ENCODE measurements around the gene APOBEC3B. TPM values are rescaled to one million over a fixed set of nuclear protein-coding genes. Genes with fewer than 3 reads are reported as not detected.

Gene APOBEC3B
- total RNA-seq, 2 donors from 2014 or later, result 0.42 TPM; not detected in 1

DNA sequence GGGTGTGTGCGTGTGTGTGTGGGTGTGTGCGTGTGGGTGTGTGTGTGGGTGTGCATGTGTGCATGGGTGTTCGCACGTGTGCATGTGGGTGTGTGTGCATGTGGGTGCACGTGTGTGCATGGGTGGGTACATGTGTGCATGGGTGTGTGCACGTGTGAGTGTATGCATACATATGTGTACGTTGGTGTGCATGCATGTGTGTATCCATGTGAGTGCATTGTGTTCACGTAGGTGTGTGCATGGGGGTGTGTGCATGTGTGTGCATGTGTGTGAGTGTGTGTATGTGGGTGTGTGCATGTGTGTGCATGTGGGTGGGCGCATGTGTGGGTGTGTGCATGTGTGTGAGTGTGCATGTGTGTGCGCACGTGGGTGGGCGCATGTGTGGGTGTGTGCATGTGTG is 44.6 kb upstream of the APOBEC3B start:
- no peaks in the 10 kb centered on the region for H3K36me3 ChIP-seq
- DNase-seq (ENCODE audit: low spot score) (no peak), ATAC-seq (ENCODE audit: insufficient number of reproducible peaks, low FRiP score, low read depth) (no peak)
- H3K4me3 ChIP-seq, result no peak overlapping the region
- no peaks in the 10 kb centered on the region for H3K27me3 ChIP-seq (replicated peaks; ENCODE audit: insufficient read depth)
- H3K9me3 ChIP-seq, result no peaks in the 10 kb centered on the region
- no peaks in the 10 kb centered on the region for H3K4me1 ChIP-seq (ENCODE audit: control insufficient read depth in 1 of 2, low read depth in 2 of 2)
- TF ChIP-seq CTCF (IDR thresholded peaks at IDR 0.05), result no peak
- H3K27ac ChIP-seq, result no peak overlapping the region

- Histone ChIP-seq H3K4me1 (ENCODE audit: control insufficient read depth in 1 of 2, low read depth in 2 of 2) (no peaks in the 10 kb centered on the region), H3K27ac (no peak overlapping the region), H3K4me3 (no peak overlapping the region), H3K9me3 (no peaks in the 10 kb centered on the region), H3K27me3 (replicated peaks; ENCODE audit: insufficient read depth) (no peaks in the 10 kb centered on the region), H3K36me3 (no peaks in the 10 kb centered on the region)
- no peak for TF ChIP-seq CTCF (IDR thresholded peaks at IDR 0.05)
- no peak for DNase-seq (ENCODE audit: low spot score)
- ATAC-seq (ENCODE audit: insufficient number of reproducible peaks, low FRiP score, low read depth), result no peak
Measured at GRCh38 chr22:38938221-38938620, 43.9 kb upstream of the APOBEC3B start.

- Histone ChIP-seq H3K9me3 (no peaks in the 10 kb centered on the region), H3K27ac (no peak overlapping the region), H3K4me3 (no peak overlapping the region), H3K4me1 (ENCODE audit: control insufficient read depth in 1 of 2, low read depth in 2 of 2) (no peaks in the 10 kb centered on the region), H3K36me3 (no peaks in the 10 kb centered on the region), H3K27me3 (replicated peaks; ENCODE audit: insufficient read depth) (no peaks in the 10 kb centered on the region)
- ATAC-seq (ENCODE audit: insufficient number of reproducible peaks, low FRiP score, low read depth) (no peak), DNase-seq (ENCODE audit: low spot score) (no peak)
- no peak for TF ChIP-seq CTCF (IDR thresholded peaks at IDR 0.05)
Measured at GRCh38 chr22:38938925-38939324, 43.2 kb upstream of the APOBEC3B start.

DNA sequence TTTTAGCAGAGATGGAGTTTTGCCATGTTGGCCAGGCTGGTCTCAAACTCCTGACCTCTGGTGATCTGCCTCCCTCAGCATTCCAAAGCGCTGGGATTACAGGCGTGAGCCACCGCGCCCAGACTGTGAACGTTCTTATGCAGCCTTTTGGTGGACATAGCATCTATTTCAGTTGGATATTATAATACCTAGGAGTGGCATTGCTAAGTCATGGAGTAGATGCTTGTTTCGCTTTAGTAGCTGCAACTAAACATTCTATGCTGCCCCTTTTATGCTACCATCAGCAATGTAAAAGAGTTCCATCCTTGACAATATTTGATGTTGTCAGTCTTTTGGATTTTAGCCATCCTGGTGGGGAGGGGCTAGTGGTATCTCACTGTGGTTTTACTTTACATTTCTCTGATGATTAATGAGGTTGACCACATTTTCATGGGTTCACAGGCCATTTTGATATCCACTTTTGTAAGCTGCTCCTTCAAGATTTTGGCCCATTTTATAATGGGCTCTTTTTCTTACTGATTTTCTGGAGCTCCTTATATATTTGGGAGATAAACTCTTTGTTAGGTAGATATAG is 41.2 kb upstream of the APOBEC3B start:
- H3K27ac ChIP-seq, result no peak overlapping the region

GRCh38 chr22:38941488-38941987 is 40.6 kb upstream of the APOBEC3B start:
- H3K9me3 ChIP-seq, result no peaks in the 10 kb centered on the region
- no peaks in the 10 kb centered on the region for H3K27me3 ChIP-seq (replicated peaks; ENCODE audit: insufficient read depth)
- H3K27ac ChIP-seq, result no peak overlapping the region
- ATAC-seq (ENCODE audit: insufficient number of reproducible peaks, low FRiP score, low read depth), result no peak
- no peak for TF ChIP-seq CTCF (IDR thresholded peaks at IDR 0.05)
- no peaks in the 10 kb centered on the region for H3K36me3 ChIP-seq
- no peaks in the 10 kb centered on the region for H3K4me1 ChIP-seq (ENCODE audit: control insufficient read depth in 1 of 2, low read depth in 2 of 2)
- H3K4me3 ChIP-seq, result peak overlapping the region; percentile 1
- DNase-seq (ENCODE audit: low spot score), result no peak

More for the DNA sequence above, 41.2 kb upstream of the APOBEC3B start:
- TF ChIP-seq CTCF (IDR thresholded peaks at IDR 0.05), result no peak
- ATAC-seq (ENCODE audit: insufficient number of reproducible peaks, low FRiP score, low read depth) (no peak), DNase-seq (ENCODE audit: low spot score) (no peak)
- Histone ChIP-seq H3K9me3 (no peaks in the 10 kb centered on the region), H3K4me1 (ENCODE audit: control insufficient read depth in 1 of 2, low read depth in 2 of 2) (no peaks in the 10 kb centered on the region), H3K4me3 (no peak overlapping the region), H3K36me3 (no peaks in the 10 kb centered on the region), H3K27me3 (replicated peaks; ENCODE audit: insufficient read depth) (no peaks in the 10 kb centered on the region)

Data from thoracic aorta (tissue), 2 donors.